SKM-1 (cell line): ENCODE data around the gene SPEM3.
A peak's percentile ranks its signal among the peaks of the same experiment; 100 is the strongest.

Experiments used
- DNase-seq: peaks from one replicate; lab custom pipeline; 2025; ENCODE audit not compliant: unreplicated experiment; lab: John Stamatoyannopoulos, UW

SPEM3 gene

DNA sequence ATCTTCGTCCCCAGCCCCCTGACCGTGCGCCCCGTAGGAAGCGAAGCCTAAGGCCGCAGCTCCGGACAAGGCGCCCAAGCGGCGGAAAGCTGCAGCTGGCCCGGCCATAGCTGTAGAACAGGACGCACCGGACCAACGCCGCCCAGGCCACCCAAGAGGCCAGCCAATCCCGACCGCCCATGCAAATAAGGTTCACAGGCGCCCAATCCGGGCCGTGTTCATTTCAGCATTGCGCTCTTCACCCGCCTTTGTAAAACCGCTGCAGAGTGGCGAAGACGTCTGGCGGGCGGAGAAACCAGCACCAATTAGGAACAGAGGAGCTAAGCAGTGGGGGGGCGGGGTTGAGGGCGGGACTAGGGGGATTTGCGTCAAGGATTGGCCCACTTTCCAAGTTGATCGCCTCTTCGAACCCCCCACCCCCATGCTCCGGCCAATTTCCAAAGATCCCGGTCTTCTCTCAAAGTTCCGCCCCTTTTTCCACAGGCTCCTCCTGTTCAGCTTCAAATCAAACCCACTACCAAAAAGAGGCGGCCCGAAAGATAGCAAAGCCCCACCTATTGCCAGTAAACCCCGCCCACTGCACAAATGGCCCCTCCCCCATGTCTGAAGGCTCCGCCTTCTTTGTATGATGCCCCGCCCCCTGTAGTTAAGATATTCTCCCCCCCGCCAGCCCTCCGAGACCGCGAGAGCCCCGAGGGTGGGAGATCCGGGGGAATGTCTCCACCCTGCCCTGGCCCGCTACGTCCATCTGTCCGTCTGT, 24.5 kb upstream of the SPEM3 start, which contains the start of gene TMEM256:
TSS of gene TMEM256 (minus strand) at position 121 of the 760 bp plus-strand sequence. CDS start at position 108, 13 bp downstream.
- peak; percentile 83 for DNase-seq

DNA sequence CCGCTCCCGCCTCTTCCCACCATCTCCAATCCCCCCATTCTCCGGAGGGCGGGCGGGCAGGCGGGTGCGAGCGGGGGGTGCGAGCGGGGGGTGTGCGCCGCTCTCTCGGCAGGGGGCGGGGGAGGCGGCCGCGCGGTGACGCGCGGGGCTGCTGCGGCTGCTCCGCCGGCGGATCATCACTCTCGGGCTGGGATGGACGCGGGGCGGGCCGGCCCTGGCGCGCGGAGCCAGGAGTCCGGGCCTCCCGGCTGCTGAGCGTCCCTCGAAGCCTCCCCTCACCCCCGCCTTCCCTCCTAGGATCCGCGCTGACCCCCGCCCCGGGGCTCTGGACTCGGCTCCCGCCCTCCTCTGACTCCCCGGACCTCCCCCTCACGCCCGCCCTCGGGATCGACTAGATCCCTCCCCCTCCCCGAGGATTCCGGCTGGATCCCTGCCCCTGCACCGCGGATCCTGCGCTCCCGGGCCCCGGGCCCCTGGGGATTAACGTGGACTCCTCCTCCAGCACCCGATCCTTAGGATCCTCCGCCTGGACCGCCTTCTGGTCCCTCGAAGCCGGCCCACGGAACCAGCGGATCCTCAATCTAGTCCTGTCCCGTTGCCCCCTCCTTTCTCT, 23.8 kb upstream of the SPEM3 start:
- no peak for DNase-seq

DNA sequence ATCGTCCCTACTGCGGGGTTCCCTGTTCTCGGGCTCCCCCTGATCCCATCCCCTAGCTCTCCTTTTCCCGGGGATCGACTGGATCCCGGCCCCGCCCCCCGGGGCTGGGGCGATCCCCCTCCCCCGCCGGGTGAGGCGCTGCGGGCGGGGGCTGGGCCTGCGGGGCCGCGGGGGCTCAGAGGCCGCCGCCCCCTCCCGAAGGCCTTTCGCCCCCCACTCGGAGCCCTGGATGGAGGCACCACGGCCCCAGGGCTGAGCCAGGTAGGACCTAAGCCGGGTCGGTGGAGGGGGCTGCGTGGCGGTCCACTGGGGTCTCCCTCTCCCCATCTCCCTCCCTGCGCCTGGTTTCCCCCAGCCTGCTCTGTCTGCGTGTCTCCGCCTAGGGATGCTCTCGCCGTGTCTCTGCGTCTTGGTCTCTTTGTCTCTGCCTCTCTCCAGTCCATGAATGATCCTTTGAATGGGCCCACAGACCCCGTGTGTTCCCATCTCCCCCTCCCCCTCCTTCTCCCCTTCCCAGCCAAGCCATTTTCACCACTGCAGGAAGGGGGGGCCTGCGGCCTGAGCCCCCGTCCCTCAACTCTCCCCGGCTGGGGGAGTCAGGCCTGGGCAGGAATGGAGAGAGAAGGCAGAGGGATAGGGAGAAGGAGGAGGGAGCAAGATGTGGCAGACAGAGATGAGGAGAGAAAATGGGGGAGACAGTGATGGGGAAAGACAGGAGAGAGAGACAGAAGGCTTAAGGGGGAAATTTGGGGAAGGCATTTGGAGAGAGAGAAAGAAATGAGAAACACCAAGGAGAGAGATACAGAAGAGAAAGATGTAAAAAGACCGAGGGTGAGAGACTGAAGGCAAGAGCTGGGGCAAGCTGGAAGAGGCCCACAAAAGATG, 23.1 kb upstream of the SPEM3 start:
- DNase-seq: no peak

DNA sequence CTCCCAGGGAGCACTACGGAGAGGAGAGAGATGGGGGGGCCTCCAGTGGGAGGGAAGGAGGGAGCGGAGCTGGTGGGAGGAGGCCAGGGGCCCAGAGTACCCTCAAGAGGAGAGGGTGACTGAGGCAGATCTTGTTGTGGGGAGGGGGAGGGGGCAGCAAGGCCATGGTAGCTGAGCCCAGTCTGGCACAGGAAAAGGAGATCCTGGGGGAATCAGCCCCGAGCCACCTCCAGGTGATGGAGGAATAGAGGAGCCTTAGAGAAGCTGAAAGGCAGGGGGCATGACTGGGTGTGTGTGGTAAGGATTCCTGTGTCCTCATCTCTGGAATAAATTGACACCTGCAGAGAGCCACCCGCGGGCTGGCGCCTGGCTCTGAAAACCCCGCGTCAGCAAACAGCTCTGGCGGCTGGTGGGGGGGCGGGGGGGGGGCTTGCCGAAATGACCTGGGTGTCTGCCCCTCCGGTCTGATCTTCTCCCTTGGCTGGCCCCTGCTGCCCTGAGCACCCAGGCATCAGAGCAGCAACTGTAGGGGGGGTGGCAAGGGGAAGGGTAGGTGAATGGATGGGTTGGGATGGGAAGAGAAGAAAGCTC, 22.3 kb upstream of the SPEM3 start:
- DNase-seq: no peak

DNA sequence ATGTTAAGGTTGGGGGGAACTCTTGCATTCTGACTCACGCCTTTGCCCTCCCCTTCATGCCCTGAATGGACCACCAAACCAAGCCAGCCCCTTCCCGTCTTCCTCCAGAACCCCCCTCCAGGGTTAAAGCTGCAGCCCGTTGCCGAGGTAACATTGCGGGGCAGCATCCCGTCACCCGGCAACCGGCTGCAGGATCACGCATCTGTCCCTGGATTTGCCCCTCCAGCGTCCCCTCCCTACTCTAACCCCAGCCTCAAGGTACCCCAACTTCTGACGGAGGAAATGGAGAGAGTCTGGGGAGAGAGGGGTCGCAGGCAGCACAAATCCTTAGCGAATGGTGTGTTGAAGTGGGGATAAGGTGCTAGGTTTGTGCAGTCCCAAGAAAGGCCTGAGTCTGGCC, 21.6 kb upstream of the SPEM3 start:
- DNase-seq: no peak

DNA sequence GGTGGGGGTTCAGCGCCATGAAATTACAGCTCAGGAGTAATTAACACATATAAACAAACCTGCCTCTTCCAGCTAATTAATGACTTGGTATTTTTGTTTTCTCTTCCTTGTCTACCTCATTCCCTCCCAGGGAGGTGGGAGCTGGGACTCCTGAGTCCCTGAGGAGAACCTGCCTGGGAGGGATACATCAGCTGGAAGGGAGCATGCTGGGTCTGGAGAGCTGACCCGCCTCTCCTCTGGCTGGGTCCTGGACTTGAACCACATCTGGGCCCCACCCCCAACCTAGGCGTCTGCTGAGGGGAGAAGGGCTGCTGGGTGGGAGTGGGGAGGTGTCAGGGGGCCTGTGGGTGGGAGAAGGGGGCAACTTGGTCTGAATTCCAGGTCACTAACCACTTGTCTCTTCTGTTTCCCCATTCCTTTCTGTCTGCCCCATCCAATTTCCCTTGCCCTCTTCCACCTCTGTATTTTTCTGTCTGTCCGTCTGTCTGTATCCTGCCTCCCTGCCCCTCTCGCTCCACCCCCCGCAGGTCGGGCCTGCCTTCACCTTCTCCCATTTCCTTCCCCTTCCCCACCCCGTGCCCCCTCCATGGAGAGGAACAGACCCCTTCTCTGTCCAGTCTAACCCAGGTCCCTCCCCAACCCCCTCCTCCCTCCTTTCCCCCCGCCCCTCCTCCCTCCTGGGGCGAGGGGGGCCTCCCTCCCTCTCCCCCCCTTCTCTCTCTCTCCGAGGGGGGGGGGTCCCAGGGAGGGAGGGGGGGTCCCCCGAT, 21.0 kb upstream of the SPEM3 start, which contains the start of gene NLGN2:
TSS of gene NLGN2 (plus strand) at position 361 of the 767 bp plus-strand sequence. CDS start 411 bp downstream, outside the sequence.
- DNase-seq: no peak

DNA sequence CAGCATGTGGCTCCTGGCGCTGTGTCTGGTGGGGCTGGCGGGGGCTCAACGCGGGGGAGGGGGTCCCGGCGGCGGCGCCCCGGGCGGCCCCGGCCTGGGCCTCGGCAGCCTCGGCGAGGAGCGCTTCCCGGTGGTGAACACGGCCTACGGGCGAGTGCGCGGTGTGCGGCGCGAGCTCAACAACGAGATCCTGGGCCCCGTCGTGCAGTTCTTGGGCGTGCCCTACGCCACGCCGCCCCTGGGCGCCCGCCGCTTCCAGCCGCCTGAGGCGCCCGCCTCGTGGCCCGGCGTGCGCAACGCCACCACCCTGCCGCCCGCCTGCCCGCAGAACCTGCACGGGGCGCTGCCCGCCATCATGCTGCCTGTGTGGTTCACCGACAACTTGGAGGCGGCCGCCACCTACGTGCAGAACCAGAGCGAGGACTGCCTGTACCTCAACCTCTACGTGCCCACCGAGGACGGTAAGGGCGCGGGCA, 20.4 kb upstream of the SPEM3 start:
- DNase-seq: no peak

DNA sequence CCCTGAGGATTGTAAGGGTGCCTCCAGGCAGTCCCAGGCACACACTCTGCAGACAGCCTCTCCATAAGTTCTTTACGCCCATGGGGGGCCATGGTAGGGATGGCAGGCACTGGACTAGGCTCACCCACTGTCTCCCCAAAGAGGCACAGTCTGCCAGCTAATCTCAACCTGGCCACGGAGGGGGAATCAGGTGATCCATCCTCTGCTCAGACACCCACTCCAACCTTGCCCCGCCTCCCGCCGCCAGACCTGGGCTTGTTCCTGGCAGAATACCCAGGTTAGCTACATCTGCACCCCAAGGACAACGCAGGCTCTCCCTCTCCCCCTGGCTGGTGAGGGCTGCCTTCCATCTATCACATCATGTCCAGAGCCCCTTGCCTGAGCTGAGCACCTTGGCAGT, 19.8 kb upstream of the SPEM3 start:
- no peak for DNase-seq

DNA sequence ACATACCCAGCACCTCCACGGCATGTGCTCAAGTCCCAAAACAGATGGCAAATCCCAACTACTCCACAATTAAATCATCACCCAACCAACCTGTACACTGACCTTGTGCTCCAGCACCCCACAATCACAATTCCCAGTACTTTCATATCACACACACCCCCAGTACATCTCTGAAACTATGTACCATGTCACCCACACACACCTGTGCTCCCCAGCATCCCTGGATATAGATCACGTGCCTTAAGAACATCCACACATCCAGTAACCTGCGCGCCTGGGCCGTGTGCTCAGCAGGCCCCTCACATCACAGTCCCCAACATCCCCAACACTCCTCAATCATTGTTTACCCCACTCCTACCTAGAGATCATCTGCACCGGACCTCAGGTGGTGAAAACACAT, 18.9 kb upstream of the SPEM3 start:
- DNase-seq: no peak

DNA sequence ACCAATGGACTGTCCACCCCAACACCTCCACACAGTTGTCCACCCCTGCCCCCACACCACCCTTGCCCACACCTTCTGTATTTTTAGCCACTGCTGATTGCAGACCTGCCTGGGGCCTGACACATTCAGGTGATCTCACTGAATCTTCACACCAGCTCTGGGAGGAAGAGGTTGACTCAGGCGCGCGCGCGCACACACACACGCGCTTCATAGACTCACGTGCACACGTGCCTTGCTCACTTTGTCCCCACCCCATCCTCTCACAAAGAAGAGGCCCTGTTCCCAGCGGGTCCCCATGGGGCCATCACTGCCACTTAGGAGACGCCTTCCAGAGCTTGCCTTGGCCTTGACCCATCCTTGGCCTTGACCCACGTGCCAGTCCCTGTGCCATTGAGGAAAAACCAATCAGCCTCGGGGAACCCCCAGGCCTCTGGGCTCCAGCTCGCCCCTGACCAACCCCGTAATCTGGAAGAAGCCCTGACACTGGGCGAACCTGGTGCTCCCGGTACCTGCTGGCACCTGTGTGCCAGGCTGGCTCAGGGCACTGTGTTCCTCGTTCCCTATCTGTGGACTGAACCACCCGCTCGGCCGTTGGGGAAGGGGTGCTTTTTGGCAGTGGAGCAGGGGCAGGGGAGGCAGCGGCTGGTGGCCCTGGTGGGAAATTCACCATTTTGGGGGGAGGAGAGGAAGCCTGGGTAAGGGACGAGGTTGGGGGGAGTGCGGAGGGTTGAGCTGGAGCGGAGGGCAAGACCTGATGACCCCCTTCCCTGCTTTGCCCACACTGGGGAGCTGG, 17.8 kb upstream of the SPEM3 start:
- no peak for DNase-seq

DNA sequence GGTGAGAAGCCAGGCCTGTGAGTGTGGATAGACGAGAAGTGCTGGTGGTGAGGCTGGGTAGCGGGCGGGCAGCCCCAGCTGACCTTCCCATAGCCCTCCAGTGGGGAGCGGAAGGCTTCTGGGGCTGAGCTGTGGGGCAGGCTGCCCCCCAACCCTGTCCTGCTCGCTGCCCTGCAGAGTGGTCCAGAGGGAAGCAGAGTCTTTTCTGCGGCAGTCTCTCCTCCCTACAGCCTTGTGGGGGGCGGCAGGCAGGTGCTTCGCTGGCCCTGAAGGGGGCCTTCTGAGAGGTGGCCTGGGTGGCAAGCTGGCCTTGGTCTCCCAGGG, 17.3 kb upstream of the SPEM3 start:
- no peak for DNase-seq

DNA sequence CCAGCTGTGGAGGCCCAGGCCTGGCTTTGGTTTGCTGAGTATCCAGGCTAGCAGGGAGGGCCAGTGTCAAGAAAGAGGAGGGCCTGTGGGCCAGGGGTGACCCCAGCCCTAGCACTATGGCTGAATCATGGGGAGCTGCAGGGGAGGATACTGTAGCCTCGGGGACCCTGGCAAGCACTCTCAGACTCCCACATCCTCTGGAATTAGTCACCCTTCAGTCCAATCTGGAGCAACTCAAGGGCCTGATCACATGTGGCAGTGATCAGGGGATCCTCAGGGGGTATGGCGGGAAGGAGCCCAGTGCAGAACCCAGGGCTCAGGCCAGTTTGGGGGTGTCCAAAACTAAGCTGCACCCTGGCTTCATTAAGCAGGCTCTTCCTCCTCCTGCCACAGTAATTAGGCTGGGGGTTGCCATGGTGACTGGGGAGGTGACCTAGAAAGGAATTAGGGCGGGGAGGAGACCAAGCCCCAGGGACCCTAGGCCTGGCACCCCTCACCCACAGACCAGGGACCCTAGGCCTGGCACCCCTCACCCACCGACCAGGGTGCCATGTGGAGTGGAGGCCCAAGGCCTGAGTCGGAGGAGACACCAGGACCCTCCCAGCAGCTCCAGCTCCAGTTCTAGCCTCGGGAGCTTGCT, 15.2 kb upstream of the SPEM3 start:
- DNase-seq: no peak

DNA sequence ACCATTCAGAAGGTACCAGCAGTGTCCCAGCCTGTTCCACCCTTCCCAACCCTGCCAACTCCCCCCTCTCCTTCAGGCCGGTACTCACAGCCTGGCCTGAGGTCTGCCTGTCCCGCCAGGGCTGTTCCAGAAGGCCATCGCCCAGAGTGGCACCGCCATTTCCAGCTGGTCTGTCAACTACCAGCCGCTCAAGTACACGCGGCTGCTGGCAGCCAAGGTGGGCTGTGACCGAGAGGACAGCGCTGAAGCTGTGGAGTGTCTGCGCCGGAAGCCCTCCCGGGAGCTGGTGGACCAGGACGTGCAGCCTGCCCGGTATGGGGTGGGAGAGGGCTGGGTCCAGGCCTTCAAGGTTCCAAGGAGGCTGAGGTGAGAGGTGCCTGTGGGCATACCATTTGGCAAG, 13.8 kb upstream of the SPEM3 start:
- DNase-seq: no peak

DNA sequence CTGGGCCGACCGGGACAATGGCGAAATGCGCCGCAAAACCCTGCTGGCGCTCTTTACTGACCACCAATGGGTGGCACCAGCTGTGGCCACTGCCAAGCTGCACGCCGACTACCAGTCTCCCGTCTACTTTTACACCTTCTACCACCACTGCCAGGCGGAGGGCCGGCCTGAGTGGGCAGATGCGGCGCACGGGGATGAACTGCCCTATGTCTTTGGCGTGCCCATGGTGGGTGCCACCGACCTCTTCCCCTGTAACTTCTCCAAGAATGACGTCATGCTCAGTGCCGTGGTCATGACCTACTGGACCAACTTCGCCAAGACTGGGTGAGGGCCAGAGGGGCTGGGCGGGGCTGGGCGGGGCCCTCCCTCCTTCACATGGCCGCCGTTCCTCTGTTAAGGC, 12.9 kb upstream of the SPEM3 start:
- no peak for DNase-seq

DNA sequence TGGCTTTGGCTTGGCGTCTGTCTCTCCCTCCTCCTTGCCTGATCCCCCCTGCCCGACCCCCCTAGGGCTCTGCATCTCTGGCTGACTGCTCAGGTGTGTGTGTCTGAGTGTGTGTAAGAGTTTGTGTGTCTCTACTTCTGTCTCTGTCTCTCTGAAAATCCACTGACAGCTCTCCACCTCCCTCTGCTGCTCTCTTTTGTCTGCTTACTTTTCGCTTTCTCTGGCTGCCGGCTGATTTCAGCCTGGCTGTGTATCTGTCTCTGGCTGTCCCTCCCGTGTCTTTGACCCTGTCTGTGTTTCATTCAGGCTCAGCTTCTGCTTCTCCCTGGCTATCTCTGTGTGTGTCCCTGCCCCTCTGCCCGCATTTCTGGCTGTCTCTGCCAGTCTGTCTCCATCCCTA, 12.3 kb upstream of the SPEM3 start:
- DNase-seq: no peak

DNA sequence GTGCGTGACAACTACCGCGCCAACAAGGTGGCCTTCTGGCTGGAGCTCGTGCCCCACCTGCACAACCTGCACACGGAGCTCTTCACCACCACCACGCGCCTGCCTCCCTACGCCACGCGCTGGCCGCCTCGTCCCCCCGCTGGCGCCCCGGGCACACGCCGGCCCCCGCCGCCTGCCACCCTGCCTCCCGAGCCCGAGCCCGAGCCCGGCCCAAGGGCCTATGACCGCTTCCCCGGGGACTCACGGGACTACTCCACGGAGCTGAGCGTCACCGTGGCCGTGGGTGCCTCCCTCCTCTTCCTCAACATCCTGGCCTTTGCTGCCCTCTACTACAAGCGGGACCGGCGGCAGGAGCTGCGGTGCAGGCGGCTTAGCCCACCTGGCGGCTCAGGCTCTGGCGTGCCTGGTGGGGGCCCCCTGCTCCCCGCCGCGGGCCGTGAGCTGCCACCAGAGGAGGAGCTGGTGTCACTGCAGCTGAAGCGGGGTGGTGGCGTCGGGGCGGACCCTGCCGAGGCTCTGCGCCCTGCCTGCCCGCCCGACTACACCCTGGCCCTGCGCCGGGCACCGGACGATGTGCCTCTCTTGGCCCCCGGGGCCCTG, 11.5 kb upstream of the SPEM3 start:
- DNase-seq: no peak

DNA sequence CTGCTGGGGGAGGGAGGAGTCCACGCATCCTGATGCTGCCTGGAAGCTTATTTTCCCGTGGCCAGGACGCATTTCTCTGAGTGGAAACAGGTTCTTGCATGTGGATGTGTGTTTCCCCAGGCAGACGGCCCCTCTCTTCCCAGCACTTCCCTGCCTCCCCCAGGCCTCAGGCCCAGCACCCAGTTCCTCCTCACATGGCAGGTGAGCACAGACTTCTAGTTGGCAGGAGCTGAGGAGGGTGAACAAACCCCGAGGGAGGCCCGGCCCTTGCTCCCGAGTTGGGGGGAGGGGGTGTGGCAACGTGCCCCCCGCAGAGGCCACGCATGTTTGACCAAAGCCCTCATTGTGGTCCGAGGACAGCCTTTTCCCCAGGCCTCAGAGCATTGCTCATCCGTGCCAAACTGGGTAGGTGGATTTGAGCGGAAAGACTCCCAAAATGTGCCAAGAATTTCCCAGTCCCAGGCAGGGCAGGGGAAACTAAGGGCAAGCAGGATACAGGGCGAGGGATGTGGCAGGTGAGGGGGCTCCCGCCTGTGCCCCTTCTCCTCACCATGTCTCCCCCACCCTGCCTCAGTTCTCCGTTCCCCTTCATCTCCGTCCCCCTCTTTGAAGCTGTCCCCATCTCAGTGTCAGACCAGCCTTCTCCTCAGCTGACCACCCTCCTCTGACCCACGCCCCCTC, 10.0 kb upstream of the SPEM3 start:
- no peak for DNase-seq
